ENCODE measurements around the gene PLEK2.
"Not testable (repeated sequence)": the region's sequence is repeated elsewhere in the genome, so short reads cannot be mapped to it uniquely, and the experiment has no call there.

PLEK2 gene

DNA sequence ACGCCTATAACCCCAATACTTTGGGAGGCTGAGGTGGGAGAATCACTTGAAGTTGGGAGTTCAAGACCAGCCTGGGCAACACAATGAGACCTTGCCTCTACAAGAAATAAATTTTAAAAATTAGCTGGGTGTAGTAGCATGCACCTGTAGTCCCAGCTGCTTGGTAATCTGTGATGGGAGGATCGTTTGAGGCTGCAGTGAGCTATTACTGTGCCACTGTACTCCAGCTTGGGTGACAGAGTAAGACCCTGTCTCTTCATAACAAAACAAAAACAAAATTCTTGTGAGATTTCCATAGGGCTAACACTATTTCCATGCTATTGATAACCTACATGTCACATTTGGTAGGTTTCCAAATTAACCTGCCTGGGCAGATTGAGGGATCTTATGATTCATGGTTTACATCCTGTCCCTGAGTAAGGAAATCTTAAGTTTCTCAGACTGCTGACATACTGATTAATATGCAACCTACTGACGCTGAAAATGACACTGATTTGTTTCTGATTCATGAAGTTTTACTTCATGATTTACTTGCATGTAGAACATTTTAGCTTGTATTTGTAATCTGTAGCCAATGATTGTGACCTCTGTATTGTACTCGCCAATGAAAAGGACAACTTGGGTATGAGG is 68.2 kb downstream of the PLEK2 start:
- TF ChIP-seq POLR2A (IDR thresholded peaks at IDR 0.05; ENCODE audit: low read length) (no peak), GATA1 (IDR thresholded peaks at IDR 0.05; ENCODE audit: low read depth, low read length) (no peak)
- DNase-seq = no peak

DNA sequence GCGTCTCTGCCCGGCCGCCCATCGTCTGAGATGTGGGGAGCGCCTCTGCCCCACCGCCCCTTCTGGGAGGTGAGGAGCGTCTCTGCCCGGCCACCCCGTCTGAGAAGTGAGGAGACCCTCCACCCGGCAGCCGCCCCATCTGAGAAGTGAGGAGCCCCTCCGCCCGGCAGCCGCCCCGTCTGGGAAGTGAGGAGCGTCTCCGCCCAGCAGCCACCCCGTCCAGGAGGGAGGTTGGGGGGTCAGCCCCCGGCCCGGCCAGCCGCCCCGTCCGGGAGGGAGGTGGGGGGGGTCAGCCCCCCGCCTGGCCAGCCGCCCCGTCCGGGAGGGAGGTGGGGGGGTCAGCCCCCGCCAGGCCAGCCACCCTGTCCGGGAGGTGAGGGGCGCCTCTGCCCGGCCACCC is 70.7 kb downstream of the PLEK2 start:
- not testable (repeated sequence) for DNase-seq
